Measurements from ENCODE around the gene TRIM63.

TRIM63 gene

DNA sequence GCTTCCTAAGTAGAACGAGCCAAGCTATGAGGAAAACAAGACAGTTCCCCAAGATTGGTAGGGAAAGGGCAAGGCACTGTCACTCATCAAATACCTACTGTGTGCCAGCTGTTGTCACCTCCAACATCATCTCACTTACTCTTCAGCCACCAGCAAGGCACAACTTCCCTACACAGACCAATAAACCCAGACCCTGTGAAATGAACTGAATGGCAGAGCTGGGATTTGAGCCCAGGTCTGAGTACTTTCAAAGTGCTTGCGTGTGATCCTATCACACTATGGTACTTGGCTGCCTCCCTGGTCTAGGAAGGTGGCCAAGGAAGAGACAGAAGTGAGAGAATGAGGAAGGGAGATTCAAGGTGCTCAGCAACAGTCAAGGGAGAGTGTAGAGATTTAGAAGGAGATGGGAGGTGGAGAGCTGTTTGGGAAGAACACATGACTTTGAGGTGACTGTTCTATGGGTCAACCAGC lies 16.7 kb upstream of the TRIM63 start:
- DNase-seq = no peak

GRCh38 chr1:26083208-26083607 lies 15.8 kb upstream of the TRIM63 start:
- DNase-seq = no peak

DNA sequence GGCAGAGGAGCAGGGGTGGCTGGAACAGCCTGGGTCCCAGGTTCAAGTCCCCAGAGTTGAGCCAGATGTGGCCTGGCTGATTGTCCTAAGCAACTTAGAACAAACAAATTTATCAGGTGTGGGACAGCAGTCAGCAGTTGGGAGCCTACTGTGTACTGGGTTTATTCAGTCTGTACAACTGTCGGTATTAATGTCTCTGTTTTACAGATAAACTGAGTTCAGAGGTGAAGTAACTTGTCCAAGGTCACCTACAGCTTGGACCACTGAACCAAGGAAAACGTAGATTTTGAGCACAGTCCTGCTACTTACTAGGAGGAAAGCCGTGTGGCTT lies 14.6 kb upstream of the TRIM63 start:
- no peak for DNase-seq

DNA sequence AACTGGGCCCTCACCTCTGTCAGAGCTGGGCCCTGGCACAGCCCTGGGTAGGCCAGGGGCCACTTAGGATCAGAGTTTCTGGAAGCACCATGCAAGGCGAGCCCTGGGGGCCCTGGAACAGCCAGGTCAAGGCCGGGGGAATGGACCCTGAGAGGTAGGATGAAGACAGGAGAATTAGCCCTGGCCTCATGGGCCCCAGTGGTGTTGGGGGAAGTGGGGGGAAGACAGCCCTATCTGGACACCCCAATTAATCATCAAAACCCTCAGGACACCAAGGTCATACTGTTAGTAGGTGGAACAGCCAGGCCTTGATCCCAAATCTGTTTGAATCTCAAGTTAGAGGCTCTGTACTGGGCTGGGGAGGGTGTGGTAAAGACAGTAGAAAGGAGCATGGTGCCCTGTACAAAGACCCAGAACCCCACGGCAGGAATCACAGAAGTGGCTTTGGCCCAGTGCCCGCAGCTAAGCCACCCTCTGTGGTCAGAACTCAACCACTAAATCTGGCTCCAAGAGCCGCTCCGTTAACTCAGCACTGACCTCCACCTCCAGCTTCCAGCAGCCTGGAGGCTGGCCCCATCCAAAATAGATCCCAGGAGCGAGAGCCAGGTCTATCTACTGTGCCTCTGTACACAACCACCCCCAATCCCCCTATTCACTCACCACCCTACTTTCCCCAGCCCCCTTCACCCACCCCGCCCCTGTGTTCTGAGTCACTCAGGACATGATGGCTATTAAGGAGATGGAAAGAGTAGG lies 14.0 kb upstream of the TRIM63 start:
- DNase-seq = no peak

- DNase-seq = no peak
These were observed 12.8 kb upstream of the TRIM63 start for GRCh38 chr1:26079960-26080814.

GRCh38 chr1:26079178-26079563 lies 11.7 kb upstream of the TRIM63 start:
- no peak for DNase-seq

GRCh38 chr1:26078286-26079177 lies 11.1 kb upstream of the TRIM63 start:
- no peak for DNase-seq

DNA sequence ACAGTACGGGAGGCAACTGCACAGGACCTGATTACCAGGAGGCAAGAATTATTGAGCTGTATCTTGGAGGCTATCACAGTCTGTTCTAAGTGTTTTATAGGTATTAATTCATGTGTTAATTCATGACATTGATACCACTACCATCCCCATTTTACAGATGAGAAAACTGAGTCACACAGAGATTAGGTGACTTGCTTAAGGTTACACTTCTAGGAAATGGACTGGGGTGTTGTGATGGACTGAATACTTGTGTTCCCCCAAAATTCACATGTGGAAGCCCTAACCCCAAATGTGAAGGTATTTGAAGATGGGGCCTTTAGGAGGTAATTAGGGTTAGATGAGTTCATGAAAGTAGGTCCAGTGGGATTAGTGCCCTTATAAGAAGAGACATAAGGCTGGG lies 10.1 kb upstream of the TRIM63 start:
- DNase-seq = no peak

DNA sequence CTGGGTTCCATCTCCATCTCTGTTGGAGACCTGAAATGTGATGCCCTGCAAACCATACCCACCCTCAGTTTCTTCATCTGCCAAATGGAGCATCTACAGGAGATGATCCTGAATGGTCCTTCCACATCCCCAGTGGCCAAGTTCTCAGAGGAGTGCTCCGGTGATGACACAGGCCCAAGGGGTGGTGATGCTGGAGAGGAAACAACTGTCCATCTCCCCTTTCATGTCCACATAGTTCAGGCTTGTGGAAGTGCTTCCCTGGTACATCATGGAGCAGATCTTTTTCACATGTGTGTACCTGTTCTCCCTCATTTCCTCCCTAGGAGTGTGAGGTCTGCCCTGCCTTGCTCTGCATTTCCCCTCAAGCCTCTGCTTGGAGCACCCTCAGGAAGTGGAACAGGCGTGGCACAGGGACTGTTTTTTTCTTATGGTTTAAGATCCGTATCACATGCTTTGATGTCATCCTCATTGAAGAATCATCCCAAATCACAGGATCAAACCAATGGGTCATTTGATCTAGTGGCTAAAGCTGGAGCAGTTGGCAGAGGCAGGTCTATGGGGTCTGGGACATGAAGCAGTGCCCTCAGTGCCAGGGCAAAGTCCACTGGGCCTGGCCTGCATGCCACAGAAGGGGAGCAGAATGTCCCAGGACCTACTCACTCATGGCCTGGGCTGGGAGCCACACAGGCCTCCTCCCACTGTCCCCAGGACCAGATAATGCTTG lies 8.2 kb upstream of the TRIM63 start:
- no peak for DNase-seq

GRCh38 chr1:26072305-26072704 lies 4.9 kb upstream of the TRIM63 start:
- no peak for DNase-seq

- no peak for DNase-seq
These were observed 3.5 kb upstream of the TRIM63 start for GRCh38 chr1:26070963-26071342.

- DNase-seq = no peak
These were observed 3.0 kb upstream of the TRIM63 start for GRCh38 chr1:26070296-26070962.

DNA sequence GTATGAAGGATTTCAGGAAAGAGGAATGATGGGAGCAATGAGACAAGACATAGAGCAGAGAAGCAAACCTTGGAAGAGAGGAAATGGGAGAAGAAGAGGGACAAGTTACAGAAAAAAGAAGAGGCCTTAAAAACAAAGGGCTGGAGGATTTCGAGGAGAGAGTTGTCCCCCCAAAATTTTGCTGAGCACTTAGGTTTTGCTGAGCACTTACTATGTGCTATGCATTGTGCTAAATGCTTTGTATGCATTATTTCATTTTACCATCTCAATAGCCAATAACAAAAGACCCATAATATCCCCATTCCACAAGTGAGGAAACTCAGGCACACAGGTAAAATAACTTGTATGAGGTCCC lies 2.5 kb upstream of the TRIM63 start:
- no peak for DNase-seq

- no peak for DNase-seq
These were observed 573 bp downstream of the TRIM63 start for GRCh38 chr1:26066857-26067256.

- DNase-seq = no peak
These were observed 1.3 kb downstream of the TRIM63 start for GRCh38 chr1:26066160-26066559.

DNA sequence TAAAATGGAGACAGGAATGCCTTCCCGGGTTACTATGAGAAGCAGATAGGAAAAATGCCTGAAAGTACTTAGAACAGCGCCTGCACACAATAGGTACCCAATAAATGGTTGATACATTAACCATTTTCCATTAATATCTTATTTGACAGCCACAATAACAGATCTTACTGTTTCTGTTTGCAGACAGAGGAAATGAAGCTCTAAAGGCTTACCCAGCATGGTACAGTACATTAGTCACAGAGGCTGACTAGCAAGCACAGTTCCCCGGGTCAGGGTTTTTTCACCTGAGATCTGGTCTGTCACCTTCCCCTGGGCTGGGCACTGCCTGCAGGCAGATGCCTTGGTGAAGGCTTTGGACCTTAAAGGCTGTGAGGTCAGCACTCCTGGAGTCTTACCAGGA lies 2.9 kb downstream of the TRIM63 start:
- DNase-seq = no peak

DNA sequence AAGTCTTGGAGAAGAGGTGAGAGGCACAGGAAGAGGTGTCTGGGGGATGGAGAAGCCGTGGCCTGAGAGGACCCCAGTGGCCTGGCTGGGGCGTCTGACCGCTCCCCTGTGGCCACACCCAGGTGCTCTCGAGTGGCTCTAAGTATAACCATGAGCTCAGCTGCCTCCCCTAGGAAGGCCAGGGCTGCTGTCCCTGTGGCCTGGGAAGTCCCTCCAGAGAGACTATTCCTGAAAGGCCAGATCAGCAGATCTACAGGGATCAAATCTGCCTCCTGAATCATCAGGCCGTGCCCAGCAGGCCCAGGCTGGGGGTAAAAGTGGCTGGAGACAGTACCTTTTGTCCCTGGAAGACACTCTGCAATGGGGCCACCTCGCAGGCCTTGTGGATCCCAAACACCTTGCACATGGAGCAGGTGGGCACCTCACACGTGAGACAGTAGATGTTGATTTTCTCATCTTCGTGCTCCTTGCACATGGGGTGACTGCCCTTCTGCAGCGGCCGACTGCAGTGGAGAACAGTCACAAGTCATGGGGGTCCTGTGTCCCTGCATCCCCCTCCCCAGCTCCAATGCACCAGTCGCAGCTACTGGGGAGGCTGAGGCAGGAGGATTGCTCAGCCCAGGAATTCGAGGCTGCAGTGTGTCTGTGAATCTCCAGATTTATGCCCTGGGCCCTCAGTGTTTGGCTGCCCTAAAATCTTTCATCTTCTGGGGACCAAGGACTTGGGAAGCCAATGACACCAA lies 6.4 kb downstream of the TRIM63 start:
- DNase-seq = no peak

DNA sequence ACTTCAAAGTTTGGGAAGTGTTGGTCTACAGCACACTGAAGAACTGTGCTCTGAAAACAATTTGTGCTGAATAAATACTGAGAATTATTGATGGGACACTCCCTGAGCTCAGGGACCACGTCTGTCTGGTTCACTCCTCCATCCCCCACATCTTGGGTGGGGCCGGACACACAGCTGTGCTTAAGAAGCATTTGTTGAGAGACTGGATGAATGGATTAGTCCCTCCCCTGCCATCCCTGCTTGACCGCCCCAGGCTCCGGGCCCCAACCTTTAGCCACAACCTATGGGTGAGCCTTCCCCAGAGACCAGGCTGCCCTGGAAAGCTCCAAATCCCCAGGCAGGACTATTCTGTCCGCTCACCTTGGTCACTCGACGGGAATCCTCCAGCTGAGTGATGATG lies 7.5 kb downstream of the TRIM63 start:
- DNase-seq = no peak

- DNase-seq = no peak
These were observed 9.3 kb downstream of the TRIM63 start for GRCh38 chr1:26058052-26058595.

DNA sequence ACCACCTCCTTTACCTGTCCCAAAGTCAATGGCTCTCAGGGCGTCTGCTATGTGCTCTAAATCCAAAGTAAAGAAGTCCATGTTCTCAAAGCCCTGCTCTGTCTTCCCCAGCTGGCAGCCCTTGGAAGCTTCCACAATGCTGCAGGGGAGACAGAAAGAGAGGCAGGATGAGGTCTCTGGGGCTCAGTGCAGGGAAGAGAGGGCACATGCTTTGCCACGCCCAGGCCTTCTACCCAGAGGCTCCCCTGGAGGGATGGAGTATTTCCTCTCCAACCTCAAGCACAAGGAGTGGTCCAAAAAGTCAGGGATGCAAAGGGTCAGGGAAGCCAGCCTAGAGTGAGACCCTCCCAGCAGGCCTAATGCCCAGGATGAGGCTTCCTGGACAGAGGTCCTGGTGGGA lies 10.2 kb downstream of the TRIM63 start:
- no peak for DNase-seq

DNA sequence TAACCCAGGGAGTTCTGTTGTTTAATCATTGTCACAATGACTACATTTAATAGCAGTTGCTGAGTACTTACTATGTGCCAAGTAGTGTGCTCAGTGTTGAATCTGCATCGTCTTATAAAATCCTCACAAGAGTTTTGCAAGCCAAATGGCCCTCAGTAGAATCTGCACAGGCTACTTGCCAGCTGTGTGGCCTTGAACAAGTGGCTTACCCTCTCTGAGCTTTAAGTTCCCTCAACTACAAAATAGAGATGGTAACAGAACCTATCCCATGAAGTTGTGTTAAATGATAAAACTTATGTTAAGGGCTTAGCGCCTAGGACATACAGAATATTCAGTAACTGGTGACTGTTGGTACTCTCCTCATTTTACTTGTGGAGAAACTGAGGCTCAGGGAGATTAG lies 12.4 kb downstream of the TRIM63 start:
- no peak for DNase-seq

Measured in right hindlimb (tissue), 1 donor.